ENCODE data around the gene C4BPA.

- TF ChIP-seq POLR2A (IDR thresholded peaks at IDR 0.05; ENCODE audit: low read depth, low read length) (no peak), CTCF (conservative IDR thresholded peaks at IDR 0.05; ENCODE audit: low read depth, low read length) (no peak), RFX5 (IDR thresholded peaks at IDR 0.05; ENCODE audit: low read depth, low read length) (no peak), FOS (IDR thresholded peaks at IDR 0.05; ENCODE audit: low read depth, low read length) (no peak), NFE2L2 (IDR thresholded peaks at IDR 0.05; ENCODE audit: low read depth, low read length) (no peak), SMC3 (IDR thresholded peaks at IDR 0.05; ENCODE audit: low read depth, low read length) (no peak), BHLHE40 (IDR thresholded peaks at IDR 0.05; ENCODE audit: low read depth, low read length) (no peak), RAD21 (IDR thresholded peaks at IDR 0.05; ENCODE audit: low read length) (no peak), USF2 (IDR thresholded peaks at IDR 0.05; ENCODE audit: low read depth, low read length) (no peak), ELK1 (IDR thresholded peaks at IDR 0.05; ENCODE audit: borderline replicate concordance, low read depth, low read length) (no peak), CEBPB (IDR thresholded peaks at IDR 0.05; ENCODE audit: low read depth, low read length) (no peak), MAZ (IDR thresholded peaks at IDR 0.05; ENCODE audit: borderline replicate concordance, low read depth, low read length) (no peak), MXI1 (IDR thresholded peaks at IDR 0.05; ENCODE audit: borderline replicate concordance, low read depth, low read length) (no peak), MAFK (IDR thresholded peaks at IDR 0.05; ENCODE audit: low read depth, low read length) (no peak)
Measured at GRCh38 chr1:207073906-207074820, 29.9 kb upstream of the C4BPA start.

Data from IMR-90 (cell line).